Small intestine (tissue), 7 donors: ENCODE measurements around the gene ABR. TPM values are rescaled to one million over a fixed set of nuclear protein-coding genes. Genes with fewer than 3 reads are reported as not detected.

Experiments
- DNase-seq, 2 donors: peaks; one replicate each; pipeline versions ENCODE4 v3.0.0 to v3.0.0-alpha.2; 2013
- FAIRE-seq: peaks from 2 replicates; lab custom pipeline; 2012; peaks lifted over from hg19 to GRCh38; lab: Jason Lieb, UNC
- H3K27ac ChIP-seq, 3 donors: one replicate each; pipeline ENCODE4 v1.5.1; 2013; ENCODE audit warnings: low read length in 2 of 3, mild to moderate bottlenecking in 2 of 3, control low read depth in 1 of 3, inconsistent platforms in 1 of 3, low read depth in 1 of 3, moderate library complexity in 1 of 3
- H3K27me3 ChIP-seq, 3 donors: one replicate each; pipeline ENCODE4 v1.6.1; 2013; ENCODE audit warnings: low read length in 3 of 3, inconsistent platforms in 1 of 3; ENCODE audit not compliant: control insufficient read depth in 3 of 3, insufficient read depth in 3 of 3
- H3K36me3 ChIP-seq, 3 donors: one replicate each; pipeline ENCODE4 v1.6.1; 2013; ENCODE audit warnings: low read length in 3 of 3, inconsistent platforms in 1 of 3, low read depth in 1 of 3, mild to moderate bottlenecking in 1 of 3, moderate library complexity in 1 of 3; ENCODE audit not compliant: control insufficient read depth in 3 of 3, insufficient read depth in 2 of 3
- H3K4me1 ChIP-seq, 3 donors: one replicate each; pipeline ENCODE4 v1.6.1; 2013; ENCODE audit warnings: low read length in 2 of 3, inconsistent platforms in 1 of 3, low read depth in 1 of 3, mild to moderate bottlenecking in 1 of 3, moderate library complexity in 1 of 3; ENCODE audit not compliant: control insufficient read depth in 3 of 3, insufficient read depth in 2 of 3
- H3K4me3 ChIP-seq, 3 donors: one replicate each; pipeline ENCODE4 v1.5.1; 2013; ENCODE audit warnings: low read length in 3 of 3, control low read depth in 1 of 3, inconsistent platforms in 1 of 3, low read depth in 1 of 3, mild to moderate bottlenecking in 1 of 3, moderate library complexity in 1 of 3
- H3K9me3 ChIP-seq, 2 donors: one replicate each; pipeline ENCODE4 v1.6.1; 2013; ENCODE audit warnings: low read depth in 1 of 2, low read length in 1 of 2; ENCODE audit not compliant: control insufficient read depth in 2 of 2, insufficient read depth in 1 of 2
- WGBS, 3 donors: extraction: QIAGEN DNeasy Blood & Tissue Kit; methylation state at CpG; one replicate each; pipeline ENCODE4 v1.1.7; 2013; 5-methylcytosine and 5-hydroxymethylcytosine counted together
- polyA plus RNA-seq, 4 donors: library from polyadenylated mRNA; stranded (reverse) in 3 of 4; unstranded in 1 of 4; fragments of 200-250 nt in 3 of 4; fragments of 120-200 nt in 1 of 4; gene quantifications; one replicate each; pipeline versions ENCODE4 v1.2.1 to v1.2.3, GENCODE V29; 2013
- donor health status: healthy with polysubstance abuse.
- donor health status: control.
- donor health status: control.
- donor health status: Bipolar disorder and iron deficiency.
- donor health status: healthy.

ABR gene
- polyA plus RNA-seq, 4 donors = 69.8 to 131 (median 83.5) TPM

DNA sequence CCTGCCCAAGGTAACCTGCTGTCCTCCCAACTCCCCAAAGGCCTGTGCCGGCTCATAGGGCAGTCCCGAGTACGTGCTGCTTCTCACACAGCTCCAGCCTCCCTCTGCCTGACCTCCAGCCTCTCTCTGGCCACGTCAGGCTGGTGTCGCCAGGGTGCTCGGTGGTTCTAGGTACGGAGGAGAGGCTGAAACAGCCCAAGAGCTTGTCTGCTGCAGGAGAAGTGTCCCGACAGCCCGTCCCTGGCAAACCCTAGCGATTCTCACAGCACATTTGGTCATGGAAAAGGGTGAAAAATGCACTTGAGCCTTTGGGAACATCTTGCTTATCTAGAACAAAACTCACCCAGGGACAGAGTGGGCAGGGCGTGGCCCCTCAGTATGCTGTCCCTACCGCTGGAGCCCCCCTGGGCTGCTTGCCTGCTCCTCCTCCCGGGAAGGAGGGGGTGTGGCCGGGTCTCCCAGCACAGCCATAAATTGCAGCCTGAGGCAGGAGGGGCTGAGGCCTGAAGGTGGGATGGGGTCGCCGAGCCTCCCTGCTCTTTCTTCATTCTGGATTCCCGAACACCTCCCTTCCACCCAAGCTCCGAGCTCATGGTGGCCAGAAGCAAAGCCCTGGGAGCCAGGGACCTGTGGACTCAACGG lies 142.4 kb downstream of the ABR start:
- 88 to 93% (median 89%) methylated on average over 19 of the region's 19 CpGs for WGBS, 3 donors
- FAIRE-seq = no peak
- no peak overlapping the region for H3K4me3 ChIP-seq
- H3K27ac ChIP-seq = no peak overlapping the region
- no peaks in the 10 kb centered on the region for H3K9me3 ChIP-seq
- no peak for DNase-seq
- H3K4me1 ChIP-seq = no peaks in the 10 kb centered on the region
- no peaks in the 10 kb centered on the region for H3K27me3 ChIP-seq
- peaks cover 7 to 93% (median 7%) of the 10 kb centered on the region in 3 donors for H3K36me3 ChIP-seq

DNA sequence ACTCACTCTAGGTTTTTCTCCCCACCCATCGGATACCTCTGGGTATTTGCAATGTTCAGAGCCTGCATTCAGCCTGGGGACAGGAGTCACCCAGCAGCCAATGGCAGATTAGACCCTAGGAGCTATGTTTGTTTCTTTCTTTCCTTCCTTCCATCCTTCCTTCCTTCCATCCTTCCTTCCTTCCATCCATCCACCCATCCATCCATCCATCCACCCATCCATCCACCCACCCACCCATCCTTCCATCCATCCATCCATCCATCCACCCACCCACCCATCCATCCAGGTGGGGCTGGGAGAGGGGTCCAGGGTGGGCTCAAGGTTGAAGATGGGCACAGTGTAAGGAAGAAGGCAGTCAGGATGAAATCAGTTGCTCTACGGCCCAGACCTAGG lies 142.9 kb downstream of the ABR start:
- FAIRE-seq = no peak
- no peaks in the 10 kb centered on the region for H3K9me3 ChIP-seq
- H3K4me3 ChIP-seq = no peak overlapping the region
- 88 to 100% (median 95%) methylated on average over 2 of the region's 2 CpGs for WGBS, 3 donors
- H3K27ac ChIP-seq = no peak overlapping the region
- no peaks in the 10 kb centered on the region for H3K27me3 ChIP-seq
- DNase-seq = no peak
- H3K36me3 ChIP-seq = peaks cover 7 to 92% (median 7%) of the 10 kb centered on the region in 3 donors
- no peaks in the 10 kb centered on the region for H3K4me1 ChIP-seq

GRCh38 chr17:1036171-1036844 lies 143.5 kb downstream of the ABR start:
- 87 to 90% (median 89%) methylated on average over 24 of the region's 24 CpGs for WGBS, 3 donors
- FAIRE-seq (no peak), DNase-seq (no peak)
- Histone ChIP-seq H3K4me3 (no peak overlapping the region), H3K4me1 (no peaks in the 10 kb centered on the region), H3K27me3 (no peaks in the 10 kb centered on the region), H3K36me3 (peaks cover 7 to 87% (median 7%) of the 10 kb centered on the region in 3 donors), H3K9me3 (no peaks in the 10 kb centered on the region), H3K27ac (no peak overlapping the region)

DNA sequence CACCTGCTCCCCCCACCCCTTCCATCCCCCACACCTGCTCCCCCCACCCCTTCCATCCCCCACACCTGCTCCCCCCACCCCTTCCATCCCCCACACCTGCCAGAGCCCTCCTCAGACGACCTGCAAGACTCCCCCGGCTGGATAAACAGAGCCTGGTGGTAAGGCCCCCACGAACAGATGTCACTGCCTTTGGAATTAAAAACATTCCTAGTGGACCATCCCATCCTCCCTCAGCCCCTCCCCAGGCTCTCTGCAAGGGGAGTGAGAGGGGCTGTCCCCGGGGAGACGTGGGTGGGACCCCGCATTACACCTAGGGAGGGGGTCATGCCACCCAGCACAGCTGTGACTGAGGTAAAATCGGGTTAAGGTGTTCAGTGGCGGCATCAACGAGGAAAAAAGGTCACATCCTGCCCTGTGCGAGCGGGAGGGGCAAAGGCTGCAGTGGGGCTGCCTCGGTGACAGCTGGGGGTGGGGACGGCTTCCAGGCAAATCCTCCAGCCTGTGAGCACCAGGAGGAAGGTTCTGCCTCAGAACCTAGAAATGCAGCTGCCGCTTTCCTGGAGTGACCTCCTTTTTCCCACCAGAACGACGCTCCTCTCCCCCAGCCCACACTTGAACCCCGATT lies 144.1 kb downstream of the ABR start:
- H3K36me3 ChIP-seq = peaks cover 4 to 87% (median 7%) of the 10 kb centered on the region in 3 donors

DNA sequence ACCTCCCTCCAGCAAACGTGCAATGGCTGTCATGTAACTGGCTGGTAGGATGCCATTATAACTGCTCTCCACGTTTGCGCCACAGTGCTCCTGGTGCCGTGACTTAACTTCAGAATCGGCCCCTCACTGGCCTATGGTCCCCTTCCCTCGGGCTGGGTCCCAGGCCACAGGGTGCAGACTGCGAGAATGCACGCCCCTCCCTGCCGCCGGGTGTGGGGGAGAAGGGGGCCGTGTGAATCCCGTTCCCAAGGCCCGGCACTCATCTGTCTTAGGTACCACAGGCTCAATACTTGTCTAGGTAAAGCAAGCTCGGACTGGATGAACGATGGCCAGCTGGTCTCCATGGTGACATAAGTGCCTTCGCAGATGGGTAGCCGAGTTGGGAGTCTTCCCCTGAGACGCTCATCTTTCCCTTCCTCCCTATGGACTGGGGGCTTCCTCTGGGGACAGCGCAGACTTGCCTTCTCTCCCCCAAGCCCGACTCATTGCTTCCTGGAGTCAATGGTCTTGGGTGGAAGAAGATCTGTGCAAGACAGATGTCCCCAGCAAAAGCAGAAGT lies 145.1 kb downstream of the ABR start:
- H3K4me1 ChIP-seq = no peaks in the 10 kb centered on the region
- peaks cover 4 to 87% (median 7%) of the 10 kb centered on the region in 3 donors for H3K36me3 ChIP-seq
- no peak overlapping the region for H3K27ac ChIP-seq
- H3K27me3 ChIP-seq = no peaks in the 10 kb centered on the region
- no peak overlapping the region for H3K4me3 ChIP-seq
- DNase-seq (no peak), FAIRE-seq (no peak)
- WGBS, 3 donors = 87 to 92% (median 89%) methylated on average over 20 of the region's 20 CpGs
- no peaks in the 10 kb centered on the region for H3K9me3 ChIP-seq

More for the DNA sequence above, 144.1 kb downstream of the ABR start:
- Histone ChIP-seq H3K4me1 (no peaks in the 10 kb centered on the region), H3K4me3 (no peak overlapping the region), H3K27me3 (no peaks in the 10 kb centered on the region), H3K27ac (peak overlapping the region in 1 of 3 donors; percentile 8), H3K9me3 (no peaks in the 10 kb centered on the region)
- 66 to 67% (median 66%) methylated on average over 17 of the region's 17 CpGs for WGBS, 3 donors
- FAIRE-seq (no peak), DNase-seq (peak in 1 of 2 donors; percentile 26)

GRCh38 chr17:1033503-1033902 lies 146.3 kb downstream of the ABR start:
- Histone ChIP-seq H3K27me3 (no peaks in the 10 kb centered on the region), H3K9me3 (no peaks in the 10 kb centered on the region), H3K4me3 (no peak overlapping the region), H3K27ac (no peak overlapping the region), H3K4me1 (no peaks in the 10 kb centered on the region), H3K36me3 (peaks cover 4 to 85% (median 7%) of the 10 kb centered on the region in 3 donors)
- no peak for FAIRE-seq
- 83 to 89% (median 83%) methylated on average over 10 to 11 of the region's 11 CpGs for WGBS, 3 donors
- DNase-seq = no peak

- no peak overlapping the region for H3K27ac ChIP-seq
- peaks cover 4 to 84% (median 8%) of the 10 kb centered on the region in 3 donors for H3K36me3 ChIP-seq
- no peak for DNase-seq
- H3K9me3 ChIP-seq = no peaks in the 10 kb centered on the region
- H3K4me1 ChIP-seq = no peaks in the 10 kb centered on the region
- no peak for FAIRE-seq
- no peak overlapping the region for H3K4me3 ChIP-seq
- WGBS, 3 donors = 86 to 89% (median 89%) methylated on average over 27 of the region's 27 CpGs
- no peaks in the 10 kb centered on the region for H3K27me3 ChIP-seq
Observed at GRCh38 chr17:1032391-1032790, 147.4 kb downstream of the ABR start.

- H3K4me3 ChIP-seq = peak overlapping the region in 1 of 3 donors; percentile 25
Observed at GRCh38 chr17:1031711-1032110, 148.1 kb downstream of the ABR start.

More at GRCh38 chr17:1031711-1032110, 148.1 kb downstream of the ABR start:
- FAIRE-seq (no peak), DNase-seq (peak in 1 of 2 donors; percentile 37)
- Histone ChIP-seq H3K27ac (no peak overlapping the region), H3K36me3 (peaks cover 4 to 84% (median 11%) of the 10 kb centered on the region in 3 donors), H3K4me1 (no peaks in the 10 kb centered on the region), H3K27me3 (no peaks in the 10 kb centered on the region), H3K9me3 (no peaks in the 10 kb centered on the region)
- 51 to 85% (median 55%) methylated on average over 6 to 30 of the region's 35 CpGs for WGBS, 3 donors
